GM12878 (cell line): Measurements from ENCODE around the gene IFT81. TPM values are rescaled to one million over a fixed set of nuclear protein-coding genes. Genes with fewer than 3 reads are reported as not detected.

Experiments used
- ATAC-seq: fragments of 200-7000 bp; cut with Tn5 transposase; 3 replicates; pipeline ENCODE4 v1.9.1; 2020; ENCODE audit warnings: mild to moderate bottlenecking, moderate library complexity
- BruUV-seq: library from RNA; stranded (reverse); fragments of 400-500 nt; replicated peaks from 2 replicates; lab custom pipeline; 2021; lab: Mats Ljungman, UMichigan
- CTCF ChIA-PET: fragments of 300-600 bp; sonication (Branson Sonifier 250); formaldehyde crosslinking; extraction: SDS; loops from one replicate; lab custom pipeline; 2021; ENCODE audit warnings: inconsistent platforms; lab: Yijun Ruan, JAX
- POLR2A ChIA-PET: fragments of 350-600 bp; formaldehyde crosslinking; extraction: SDS; loops from one replicate; lab custom pipeline; 2021; ENCODE audit warnings: inconsistent platforms; lab: Charles Lee
- RAD21 ChIA-PET: fragments of 300-600 bp; sonication (Branson Sonifier 250); formaldehyde crosslinking; loops from one replicate; lab custom pipeline; 2023; ENCODE audit warnings: antibody characterized with exemption; ENCODE audit not compliant: unreplicated experiment; lab: Charles Lee
- SMC1A ChIA-PET: fragments of 300-600 bp; sonication (Branson Sonifier 250); formaldehyde crosslinking; loops from one replicate; lab custom pipeline; 2023; ENCODE audit not compliant: unreplicated experiment, uncharacterized antibody; lab: Charles Lee
- DNase-seq: peaks from one replicate; pipeline ENCODE4 v3.0.0-alpha.2; 2011; ENCODE audit warnings: low read depth, low spot score
- FAIRE-seq: peaks from 3 replicates; lab custom pipeline; 2011; peaks lifted over from hg19 to GRCh38; lab: Jason Lieb, UNC
- H2AFZ ChIP-seq: 2 replicates; pipeline ENCODE4 v1.6.0; 2011; ENCODE audit warnings: low read depth, low read length, control low read depth; ENCODE audit not compliant: control insufficient read depth
- H3K27ac ChIP-seq: 2 replicates; pipeline ENCODE4 v1.5.1; 2011; ENCODE audit warnings: control low read depth; ENCODE audit not compliant: control insufficient read depth, insufficient read depth
- H3K27me3 ChIP-seq, 2 experiments: replicated peaks in 1 of 2; 2 replicates each; pipeline versions ENCODE4 v1.6.0 to v1.6.1; 2011; ENCODE audit warnings: low read length in 1 of 2; ENCODE audit not compliant: control insufficient read depth in 2 of 2, insufficient read depth in 2 of 2
- H3K36me3 ChIP-seq, 2 experiments: 2 replicates each; pipeline ENCODE4 v1.5.1; 2011; ENCODE audit warnings: low read length in 1 of 2; ENCODE audit not compliant: control insufficient read depth in 2 of 2, insufficient read depth in 2 of 2
- H3K4me1 ChIP-seq: 2 replicates; pipeline ENCODE4 v1.6.1; 2011; ENCODE audit warnings: mild to moderate bottlenecking, low read length, moderate library complexity, mixed read lengths; ENCODE audit not compliant: control insufficient read depth, insufficient read depth
- H3K4me2 ChIP-seq: 2 replicates; pipeline ENCODE4 v1.6.0; 2011; ENCODE audit warnings: control low read depth; ENCODE audit not compliant: control insufficient read depth, insufficient read depth
- H3K4me3 ChIP-seq: fragments of 200-600 bp; sonication (generic); 2 replicates; pipeline ENCODE4 v1.5.1; 2016
- H3K79me2 ChIP-seq: 2 replicates; pipeline ENCODE4 v1.6.0; 2011; ENCODE audit warnings: low read length; ENCODE audit not compliant: control insufficient read depth, insufficient read depth
- H3K9ac ChIP-seq: 2 replicates; pipeline ENCODE4 v1.8.0; 2011; ENCODE audit warnings: low read length, control low read depth, mixed read lengths; ENCODE audit not compliant: control insufficient read depth, insufficient read depth
- H3K9me3 ChIP-seq: replicated peaks from 3 replicates; pipeline ENCODE4 v1.5.1; 2011; ENCODE audit warnings: mild to moderate bottlenecking, low read length; ENCODE audit not compliant: control insufficient read depth, insufficient read depth
- H4K20me1 ChIP-seq: 2 replicates; pipeline ENCODE4 v1.6.0; 2011; ENCODE audit not compliant: control insufficient read depth, insufficient read depth
- EGR1 ChIP-seq, 2 experiments: IDR thresholded peaks; 1 replicate in 1 of 2; 2 replicates in 1 of 2; pipeline ENCODE4 v1.6.1; 2011 to 2012; ENCODE audit warnings: low read depth in 2 of 2, low read length in 2 of 2, borderline replicate concordance in 1 of 2, mild to moderate bottlenecking in 1 of 2, moderate library complexity in 1 of 2
- HDAC2 ChIP-seq: fragments of 200-600 bp; sonication (generic); IDR thresholded peaks from 2 replicates; pipeline ENCODE4 v1.6.1; 2017
- LARP7 ChIP-seq: fragments of 450-650 bp; IDR thresholded peaks from 2 replicates; pipeline ENCODE4 v1.6.1; 2017; ENCODE audit warnings: mild to moderate bottlenecking
- MEF2B ChIP-seq: fragments of 450-650 bp; IDR thresholded peaks from 2 replicates; pipeline ENCODE4 v1.6.1; 2018; ENCODE audit warnings: mild to moderate bottlenecking, moderate library complexity; ENCODE audit not compliant: partially characterized antibody, poor library complexity, severe bottlenecking
- MYC ChIP-seq: IDR thresholded peaks from 2 replicates; pipeline ENCODE4 v1.6.1; 2011; ENCODE audit warnings: mild to moderate bottlenecking, low read length, moderate library complexity, inconsistent platforms; ENCODE audit not compliant: insufficient read depth, insufficient replicate concordance, insufficient read length, severe bottlenecking
- NFYA ChIP-seq: IDR thresholded peaks from 2 replicates; pipeline ENCODE4 v1.6.1; 2011; ENCODE audit warnings: low read depth, mild to moderate bottlenecking, low read length, improper control_type of control experiment, borderline replicate concordance
- NFYB ChIP-seq: IDR thresholded peaks from 2 replicates; pipeline ENCODE4 v1.6.1; 2011; ENCODE audit warnings: low read depth, mild to moderate bottlenecking, low read length, improper control_type of control experiment, moderate library complexity; ENCODE audit not compliant: insufficient read depth
- POLR2AphosphoS5 ChIP-seq: IDR thresholded peaks from 2 replicates; pipeline ENCODE4 v1.6.1; 2011; ENCODE audit warnings: mild to moderate bottlenecking, low read length, inconsistent platforms
- RAD21 ChIP-seq: IDR thresholded peaks from 2 replicates; pipeline ENCODE4 v1.6.1; 2011; ENCODE audit warnings: mild to moderate bottlenecking, low read depth, low read length, moderate library complexity; ENCODE audit not compliant: insufficient read depth
- WGBS: methylation state at CpG from one replicate; pipeline ENCODE4 v1.1.6; 2016; ENCODE audit warnings: low lambda C conversion rate; ENCODE audit not compliant: insufficient replicate concordance, insufficient coverage; ENCODE audit errors: missing lambda C conversion rate; 5-methylcytosine and 5-hydroxymethylcytosine counted together
- in situ Hi-C: fragments of 300-500 bp; cut with MboI; formaldehyde crosslinking; loops from 9 replicates; pipeline ENCODE4 v1.14.3; 2018; ENCODE audit warnings: mixed read lengths
- intact Hi-C: fragments of 100-400 bp; cut with micrococcal nuclease; formaldehyde crosslinking; loops from one replicate; pipeline ENCODE4 v1.14.2; 2022; ENCODE audit not compliant: unreplicated experiment
- polyA plus RNA-seq, 11 experiments: library from polyadenylated mRNA; depleted of rRNA in 4 of 11; unstranded in 6 of 11; stranded (reverse) in 5 of 11; fragments of >200 nt; fragmentation: Nextera tagmentation in 4 of 11; fragmentation: Illumina TruSeq in 1 of 11; extraction: Ambion mirVana in 4 of 11; extraction: Trizol in 1 of 11; gene quantifications; 1 replicate in 1 of 11; 2 replicates in 10 of 11; pipeline versions ENCODE4 v1.2.1 to v1.2.3, GENCODE V29; 2011 to 2016; ENCODE audit warnings: inconsistent platforms in 2 of 11, missing spikeins in 2 of 11, low read depth in 1 of 11
- total RNA-seq, 4 experiments: library from RNA; depleted of rRNA in 3 of 4; stranded (reverse); fragments of >200 nt in 3 of 4; fragmentation: Illumina TruSeq in 1 of 4; extraction: Trizol in 1 of 4; gene quantifications; 2 replicates each; pipeline versions ENCODE4 v1.2.1 to v1.2.3, GENCODE V29; 2013 to 2021
- TF ChIP-seq, protein P1 (sequence below): fragments of 450-650 bp; IDR thresholded peaks from 2 replicates; pipeline ENCODE4 v1.6.1; 2017; ENCODE audit warnings: mild to moderate bottlenecking, low read depth, inconsistent platforms; ENCODE audit not compliant: poor library complexity, severe bottlenecking

Gene IFT81
- total and polyA plus RNA-seq, 10 of the 15 experiments (the other 5 are each of a cell fraction or from before 2014, with no cell fraction given), result 4.1 to 9.9 (median 5.6) TPM

DNA sequence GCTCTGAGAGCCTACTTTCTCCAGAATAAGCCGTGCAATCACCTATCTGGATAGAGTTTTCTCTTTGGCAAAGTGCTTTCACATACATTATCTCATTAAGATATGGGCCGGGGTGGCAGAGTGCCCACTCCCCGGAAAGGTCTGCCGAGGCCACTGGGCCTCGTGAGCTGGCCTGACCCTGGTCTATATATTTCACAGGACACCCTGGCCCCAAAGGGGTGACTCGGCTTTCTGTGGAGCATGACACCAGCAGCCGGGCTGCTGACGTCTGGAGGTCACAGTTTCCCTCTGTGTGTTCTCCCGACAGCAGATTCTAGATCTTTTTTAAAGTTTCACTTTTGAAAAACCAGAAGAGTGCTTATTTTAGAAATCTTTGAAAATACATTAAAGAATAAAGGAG is 129.0 kb downstream of the IFT81 start:
- WGBS, result 57% methylated on average over 9 of the region's 9 CpGs
- ATAC-seq, result no peak
- CTCF ChIA-PET, result no interaction called here
- Histone ChIP-seq H3K4me1 (no peaks in the 10 kb centered on the region), H3K4me3 (no peak overlapping the region), H4K20me1 (no peaks in the 10 kb centered on the region), H3K27ac (no peak overlapping the region), H2AFZ (no peak overlapping the region), H3K79me2 (no peaks in the 10 kb centered on the region), H3K9ac (no peak overlapping the region), H3K36me3 (no peaks in the 10 kb centered on the region), H3K4me2 (no peak overlapping the region), H3K9me3 (no peaks in the 10 kb centered on the region), H3K27me3 (no peaks in the 10 kb centered on the region)
- POLR2A ChIA-PET, result no interaction called here
- no peak for FAIRE-seq
- no peak for TF ChIP-seq RAD21
- no peak for TF ChIP-seq POLR2AphosphoS5
- TF ChIP-seq HDAC2, result no peak
- no TSS peak for BruUV-seq
- no peak for DNase-seq
- SMC1A ChIA-PET, result no interaction called here
- intact Hi-C loops (no loop called here), in situ Hi-C loops (no loop called here)
- RAD21 ChIA-PET, result no interaction called here

DNA sequence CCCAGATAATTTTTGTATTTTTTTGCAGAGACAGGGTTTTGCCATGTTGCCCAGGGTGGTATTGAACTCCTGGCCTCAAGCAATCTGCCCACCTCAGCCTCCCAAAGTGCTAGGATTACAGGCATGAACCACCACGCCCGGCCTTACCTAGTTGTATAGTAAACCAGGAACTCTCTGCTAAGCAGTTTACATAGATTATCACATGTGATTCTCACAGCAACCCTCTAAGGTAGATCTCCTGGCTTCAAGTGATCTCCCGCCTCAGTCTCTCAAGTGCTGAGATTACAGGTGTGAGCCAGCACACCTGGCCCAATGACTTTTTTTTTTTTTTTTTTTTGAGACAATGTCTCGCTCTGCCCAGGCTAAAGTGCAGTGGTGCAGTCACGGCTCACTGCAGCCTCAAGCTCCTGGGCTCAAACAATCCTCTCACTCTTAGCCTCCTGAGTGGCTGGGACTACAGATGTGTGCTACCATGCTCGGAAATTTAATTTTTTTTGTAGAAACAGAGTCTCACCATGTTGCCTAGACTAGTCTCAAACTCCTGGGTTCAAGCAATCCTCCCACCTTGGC is 130.9 kb downstream of the IFT81 start:
- WGBS, result 52% methylated on average over 6 of the region's 6 CpGs
- TF ChIP-seq HDAC2, result no peak
- TF ChIP-seq NFYA, result no peak
- TF ChIP-seq, protein P1, sequence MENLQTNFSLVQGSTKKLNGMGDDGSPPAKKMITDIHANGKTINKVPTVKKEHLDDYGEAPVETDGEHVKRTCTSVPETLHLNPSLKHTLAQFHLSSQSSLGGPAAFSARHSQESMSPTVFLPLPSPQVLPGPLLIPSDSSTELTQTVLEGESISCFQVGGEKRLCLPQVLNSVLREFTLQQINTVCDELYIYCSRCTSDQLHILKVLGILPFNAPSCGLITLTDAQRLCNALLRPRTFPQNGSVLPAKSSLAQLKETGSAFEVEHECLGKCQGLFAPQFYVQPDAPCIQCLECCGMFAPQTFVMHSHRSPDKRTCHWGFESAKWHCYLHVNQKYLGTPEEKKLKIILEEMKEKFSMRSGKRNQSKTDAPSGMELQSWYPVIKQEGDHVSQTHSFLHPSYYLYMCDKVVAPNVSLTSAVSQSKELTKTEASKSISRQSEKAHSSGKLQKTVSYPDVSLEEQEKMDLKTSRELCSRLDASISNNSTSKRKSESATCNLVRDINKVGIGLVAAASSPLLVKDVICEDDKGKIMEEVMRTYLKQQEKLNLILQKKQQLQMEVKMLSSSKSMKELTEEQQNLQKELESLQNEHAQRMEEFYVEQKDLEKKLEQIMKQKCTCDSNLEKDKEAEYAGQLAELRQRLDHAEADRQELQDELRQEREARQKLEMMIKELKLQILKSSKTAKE, result no peak
- TF ChIP-seq MYC, result no peak
- no peak for TF ChIP-seq NFYB
- TF ChIP-seq MEF2B, result no peak
- no peak for TF ChIP-seq EGR1 (IDR thresholded peaks at IDR 0.05; ENCODE audit: borderline replicate concordance in 1 of 2, low read depth in 2 of 2, low read length in 2 of 2)
- no peak for TF ChIP-seq LARP7
- H3K4me1 ChIP-seq, result no peaks in the 10 kb centered on the region
- H3K27ac ChIP-seq, result no peak overlapping the region
- DNase-seq (no peak), FAIRE-seq (peak; percentile 70), ATAC-seq (no peak)
- H3K27me3 ChIP-seq, result no peaks in the 10 kb centered on the region
- in situ Hi-C loops (no loop called here), intact Hi-C loops (no loop called here)
- ChIA-PET RAD21 (no interaction called here), SMC1A (no interaction called here), POLR2A (no interaction called here), CTCF (no interaction called here)
- no peaks in the 10 kb centered on the region for H3K36me3 ChIP-seq
- no TSS peak for BruUV-seq
- no peaks in the 10 kb centered on the region for H3K9me3 ChIP-seq
- no peak overlapping the region for H3K4me2 ChIP-seq
- H3K4me3 ChIP-seq, result no peak overlapping the region
- H4K20me1 ChIP-seq, result no peaks in the 10 kb centered on the region
- no peaks in the 10 kb centered on the region for H3K79me2 ChIP-seq
- H3K9ac ChIP-seq, result no peak overlapping the region
- H2AFZ ChIP-seq, result no peak overlapping the region
